Measurements from ENCODE around the gene SUPT6H.
A peak's percentile ranks its signal among the peaks of the same experiment; 100 is the strongest.

The SUPT6H gene

DNA sequence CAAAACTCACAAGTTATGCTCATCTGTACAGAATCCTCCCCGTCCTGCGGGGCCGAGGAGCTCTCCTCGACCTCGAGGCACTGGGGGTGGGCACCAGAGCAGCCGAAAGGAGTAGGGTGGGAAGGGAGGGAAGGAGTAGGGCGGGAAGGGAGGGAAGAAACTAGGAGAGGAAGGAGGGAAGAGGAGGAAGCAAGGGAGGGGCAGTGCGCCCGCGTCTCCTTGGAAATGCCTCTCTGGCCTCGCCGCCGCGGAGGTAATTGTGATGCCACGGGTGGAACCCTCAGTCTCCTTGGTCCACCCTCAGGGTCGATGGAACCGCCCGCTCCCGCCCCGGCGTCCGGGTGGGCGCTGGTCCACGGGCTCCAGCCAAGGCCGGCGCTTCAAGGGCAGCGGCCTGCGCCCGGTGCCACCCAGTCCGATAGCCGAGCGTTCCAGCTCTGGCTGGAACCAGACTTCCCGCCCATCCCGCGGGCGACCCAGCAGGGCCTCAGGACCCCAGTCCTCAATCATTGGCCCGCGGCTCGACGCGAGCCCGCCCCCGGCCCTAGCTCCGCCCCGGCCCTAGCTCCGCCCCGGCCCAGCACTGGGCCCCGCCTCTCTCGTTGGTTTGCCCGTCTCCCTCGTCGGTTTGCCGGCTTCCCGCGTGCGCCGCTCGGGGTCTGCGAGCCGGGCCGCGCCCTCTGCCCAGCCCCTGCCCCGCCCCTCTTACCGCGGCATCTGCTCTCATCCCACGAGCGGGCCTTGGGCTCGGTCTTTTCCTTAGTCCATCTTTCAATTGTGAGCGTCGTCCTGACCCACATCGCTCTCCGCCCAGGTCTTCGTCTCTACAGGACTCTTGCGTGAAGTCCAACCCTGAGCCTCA is 49.1 kb downstream of the SUPT6H start (continued):
- TF ChIP-seq ZNF175 (tag by site-specific recombination; IDR thresholded peaks at IDR 0.05) (no peak), ZNF221 (tag by site-specific recombination; IDR thresholded peaks at IDR 0.05; ENCODE audit: borderline replicate concordance) (no peak), ZNF701 (tag by site-specific recombination; IDR thresholded peaks at IDR 0.05) (no peak), ZNF555 (tag by site-specific recombination; conservative IDR thresholded peaks at IDR 0.05) (no peak), ZNF529 (tag by site-specific recombination; IDR thresholded peaks at IDR 0.05; ENCODE audit: insufficient replicate concordance) (no peak), ZNF664 (tag by site-specific recombination; IDR thresholded peaks at IDR 0.05) (no peak), ZNF645 (tag by site-specific recombination; IDR thresholded peaks at IDR 0.05) (no peak), ZNF548 (tag by site-specific recombination; IDR thresholded peaks at IDR 0.05) (no peak), ZNF274 (IDR thresholded peaks at IDR 0.05; ENCODE audit: low read length) (no peak), ZNF274 (tag by site-specific recombination; IDR thresholded peaks at IDR 0.05; ENCODE audit: borderline replicate concordance) (no peak), ZNF37A (tag by site-specific recombination; IDR thresholded peaks at IDR 0.05) (no peak), ZNF521 (tag by site-specific recombination; IDR thresholded peaks at IDR 0.05) (no peak), GLI4 (tag by site-specific recombination; IDR thresholded peaks at IDR 0.05) (0 out of 2 replicates have a peak, but pooled peaks have one; percentile 50), ZBTB26 (tag by site-specific recombination; optimal IDR thresholded peaks at IDR 0.05) (peak; percentile 71), ZNF140 (tag by site-specific recombination; IDR thresholded peaks at IDR 0.05) (no peak), ZNF585B (tag by site-specific recombination; IDR thresholded peaks at IDR 0.05) (no peak), ZNF184 (tag by site-specific recombination; IDR thresholded peaks at IDR 0.05) (0 out of 2 replicates have a peak, but pooled peaks have one; percentile 14), PRDM4 (tag by site-specific recombination; IDR thresholded peaks at IDR 0.05) (peak; percentile 38; the same call in 1 of the 2 replicates), ZXDB (tag by site-specific recombination; IDR thresholded peaks at IDR 0.05) (peak; percentile 91), ZNF146 (tag by site-specific recombination; IDR thresholded peaks at IDR 0.05) (peak; percentile 38), ZNF623 (tag by site-specific recombination; IDR thresholded peaks at IDR 0.05) (no peak), ZNF843 (tag by site-specific recombination; IDR thresholded peaks at IDR 0.05) (0 out of 2 replicates have a peak, but pooled peaks have one; percentile 40), ZNF311 (tag by site-specific recombination; IDR thresholded peaks at IDR 0.05; ENCODE audit: borderline replicate concordance) (no peak), ZNF501 (tag by site-specific recombination; IDR thresholded peaks at IDR 0.05) (peak; percentile 98)
- TF ChIP-seq, protein P1, sequence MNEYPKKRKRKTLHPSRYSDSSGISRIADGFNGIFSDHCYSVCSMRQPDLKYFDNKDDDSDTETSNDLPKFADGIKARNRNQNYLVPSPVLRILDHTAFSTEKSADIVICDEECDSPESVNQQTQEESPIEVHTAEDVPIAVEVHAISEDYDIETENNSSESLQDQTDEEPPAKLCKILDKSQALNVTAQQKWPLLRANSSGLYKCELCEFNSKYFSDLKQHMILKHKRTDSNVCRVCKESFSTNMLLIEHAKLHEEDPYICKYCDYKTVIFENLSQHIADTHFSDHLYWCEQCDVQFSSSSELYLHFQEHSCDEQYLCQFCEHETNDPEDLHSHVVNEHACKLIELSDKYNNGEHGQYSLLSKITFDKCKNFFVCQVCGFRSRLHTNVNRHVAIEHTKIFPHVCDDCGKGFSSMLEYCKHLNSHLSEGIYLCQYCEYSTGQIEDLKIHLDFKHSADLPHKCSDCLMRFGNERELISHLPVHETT (tag by site-specific recombination; IDR thresholded peaks at IDR 0.05), result no peak
- TF ChIP-seq, protein P2, sequence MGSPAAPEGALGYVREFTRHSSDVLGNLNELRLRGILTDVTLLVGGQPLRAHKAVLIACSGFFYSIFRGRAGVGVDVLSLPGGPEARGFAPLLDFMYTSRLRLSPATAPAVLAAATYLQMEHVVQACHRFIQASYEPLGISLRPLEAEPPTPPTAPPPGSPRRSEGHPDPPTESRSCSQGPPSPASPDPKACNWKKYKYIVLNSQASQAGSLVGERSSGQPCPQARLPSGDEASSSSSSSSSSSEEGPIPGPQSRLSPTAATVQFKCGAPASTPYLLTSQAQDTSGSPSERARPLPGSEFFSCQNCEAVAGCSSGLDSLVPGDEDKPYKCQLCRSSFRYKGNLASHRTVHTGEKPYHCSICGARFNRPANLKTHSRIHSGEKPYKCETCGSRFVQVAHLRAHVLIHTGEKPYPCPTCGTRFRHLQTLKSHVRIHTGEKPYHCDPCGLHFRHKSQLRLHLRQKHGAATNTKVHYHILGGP (tag by site-specific recombination; IDR thresholded peaks at IDR 0.05), result no peak
- TF ChIP-seq, protein P3, sequence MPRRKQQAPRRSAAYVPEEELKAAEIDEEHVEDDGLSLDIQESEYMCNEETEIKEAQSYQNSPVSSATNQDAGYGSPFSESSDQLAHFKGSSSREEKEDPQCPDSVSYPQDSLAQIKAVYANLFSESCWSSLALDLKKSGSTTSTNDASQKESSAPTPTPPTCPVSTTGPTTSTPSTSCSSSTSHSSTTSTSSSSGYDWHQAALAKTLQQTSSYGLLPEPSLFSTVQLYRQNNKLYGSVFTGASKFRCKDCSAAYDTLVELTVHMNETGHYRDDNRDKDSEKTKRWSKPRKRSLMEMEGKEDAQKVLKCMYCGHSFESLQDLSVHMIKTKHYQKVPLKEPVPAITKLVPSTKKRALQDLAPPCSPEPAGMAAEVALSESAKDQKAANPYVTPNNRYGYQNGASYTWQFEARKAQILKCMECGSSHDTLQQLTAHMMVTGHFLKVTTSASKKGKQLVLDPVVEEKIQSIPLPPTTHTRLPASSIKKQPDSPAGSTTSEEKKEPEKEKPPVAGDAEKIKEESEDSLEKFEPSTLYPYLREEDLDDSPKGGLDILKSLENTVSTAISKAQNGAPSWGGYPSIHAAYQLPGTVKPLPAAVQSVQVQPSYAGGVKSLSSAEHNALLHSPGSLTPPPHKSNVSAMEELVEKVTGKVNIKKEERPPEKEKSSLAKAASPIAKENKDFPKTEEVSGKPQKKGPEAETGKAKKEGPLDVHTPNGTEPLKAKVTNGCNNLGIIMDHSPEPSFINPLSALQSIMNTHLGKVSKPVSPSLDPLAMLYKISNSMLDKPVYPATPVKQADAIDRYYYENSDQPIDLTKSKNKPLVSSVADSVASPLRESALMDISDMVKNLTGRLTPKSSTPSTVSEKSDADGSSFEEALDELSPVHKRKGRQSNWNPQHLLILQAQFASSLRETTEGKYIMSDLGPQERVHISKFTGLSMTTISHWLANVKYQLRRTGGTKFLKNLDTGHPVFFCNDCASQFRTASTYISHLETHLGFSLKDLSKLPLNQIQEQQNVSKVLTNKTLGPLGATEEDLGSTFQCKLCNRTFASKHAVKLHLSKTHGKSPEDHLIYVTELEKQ (tag by site-specific recombination; IDR thresholded peaks at IDR 0.05; ENCODE audit: borderline replicate concordance), result no peak
